ENCODE measurements around the gene CEP44. TPM values are rescaled to one million over a fixed set of nuclear protein-coding genes. Genes with fewer than 3 reads are reported as not detected.

Gene CEP44
- total RNA-seq, 1 donor from 2014 or later, result 11.5 TPM

DNA sequence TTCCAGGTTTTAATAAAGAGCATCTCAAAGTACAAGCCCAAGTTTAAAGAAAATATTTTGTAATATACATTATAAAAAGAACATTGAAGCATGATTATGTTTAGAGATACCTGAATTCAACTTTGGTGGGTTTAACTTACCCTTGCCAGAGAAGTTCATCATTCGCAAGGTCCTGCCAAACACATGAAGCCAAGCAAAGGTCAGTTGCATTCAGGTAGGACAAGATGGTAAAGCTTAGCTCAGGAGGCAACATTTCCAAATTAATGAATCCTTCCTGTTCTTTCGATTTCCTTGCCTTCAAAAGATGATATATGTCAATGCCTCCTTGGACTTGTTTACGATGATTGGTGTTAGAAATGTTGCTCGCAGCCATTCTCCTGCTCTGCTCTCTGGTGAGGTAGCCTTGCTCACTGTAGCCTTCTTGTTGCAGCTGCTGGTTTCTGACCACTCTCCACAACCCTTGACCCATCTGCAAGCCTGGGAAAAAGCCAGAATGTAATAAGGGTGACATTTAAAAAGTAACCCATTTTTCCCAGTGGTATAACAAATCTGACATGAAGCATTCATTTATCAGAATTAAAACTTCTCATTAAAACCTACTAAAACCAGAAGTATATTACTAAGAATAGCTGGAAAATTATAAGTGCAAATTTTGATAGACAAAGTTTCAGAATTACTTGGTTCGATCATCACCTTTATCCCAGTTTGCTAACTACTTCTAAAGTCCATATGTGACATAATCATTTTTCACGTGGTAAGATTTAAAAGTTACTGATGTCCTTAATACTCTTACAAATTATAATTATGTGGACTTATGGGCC lies 20.9 kb upstream of the CEP44 start:
- H4K20me1 ChIP-seq (ENCODE audit: insufficient read depth, low read length), result no peaks in the 10 kb centered on the region
- no peaks in the 10 kb centered on the region for H3K79me2 ChIP-seq (ENCODE audit: insufficient read depth, low read length)
- H3K4me1 ChIP-seq (ENCODE audit: insufficient read depth, low read length), result no peaks in the 10 kb centered on the region
- no peak for DNase-seq (ENCODE audit: low read depth)
- Mint-ChIP-seq H3K27ac (ENCODE audit: unreplicated experiment) (no peak overlapping the region), H3K27me3 (ENCODE audit: low read depth, unreplicated experiment) (no peaks in the 10 kb centered on the region), H3K36me3 (ENCODE audit: low read depth, unreplicated experiment) (no peaks in the 10 kb centered on the region), H3K9me3 (ENCODE audit: unreplicated experiment) (no peaks in the 10 kb centered on the region), H3K4me1 (ENCODE audit: low read depth, unreplicated experiment) (peaks cover 7% of the 10 kb centered on the region), H3K4me3 (ENCODE audit: unreplicated experiment) (no peak overlapping the region)
- FAIRE-seq, result no peak
- H3K9me3 ChIP-seq (ENCODE audit: insufficient read depth, low read depth, low read length), result no peaks in the 10 kb centered on the region
- no peaks in the 10 kb centered on the region for H3K36me3 ChIP-seq (ENCODE audit: insufficient read depth, low read length)
- no peak overlapping the region for H2AFZ ChIP-seq (ENCODE audit: low read depth, low read length)
- TF ChIP-seq, protein P1, sequence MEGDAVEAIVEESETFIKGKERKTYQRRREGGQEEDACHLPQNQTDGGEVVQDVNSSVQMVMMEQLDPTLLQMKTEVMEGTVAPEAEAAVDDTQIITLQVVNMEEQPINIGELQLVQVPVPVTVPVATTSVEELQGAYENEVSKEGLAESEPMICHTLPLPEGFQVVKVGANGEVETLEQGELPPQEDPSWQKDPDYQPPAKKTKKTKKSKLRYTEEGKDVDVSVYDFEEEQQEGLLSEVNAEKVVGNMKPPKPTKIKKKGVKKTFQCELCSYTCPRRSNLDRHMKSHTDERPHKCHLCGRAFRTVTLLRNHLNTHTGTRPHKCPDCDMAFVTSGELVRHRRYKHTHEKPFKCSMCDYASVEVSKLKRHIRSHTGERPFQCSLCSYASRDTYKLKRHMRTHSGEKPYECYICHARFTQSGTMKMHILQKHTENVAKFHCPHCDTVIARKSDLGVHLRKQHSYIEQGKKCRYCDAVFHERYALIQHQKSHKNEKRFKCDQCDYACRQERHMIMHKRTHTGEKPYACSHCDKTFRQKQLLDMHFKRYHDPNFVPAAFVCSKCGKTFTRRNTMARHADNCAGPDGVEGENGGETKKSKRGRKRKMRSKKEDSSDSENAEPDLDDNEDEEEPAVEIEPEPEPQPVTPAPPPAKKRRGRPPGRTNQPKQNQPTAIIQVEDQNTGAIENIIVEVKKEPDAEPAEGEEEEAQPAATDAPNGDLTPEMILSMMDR (IDR thresholded peaks at IDR 0.05; ENCODE audit: insufficient read depth, low read depth, low read length), result no peak
- TF ChIP-seq EZH2 (IDR thresholded peaks at IDR 0.05; ENCODE audit: insufficient read depth, low read length), result no peak
- no peak overlapping the region for H3K4me3 ChIP-seq (ENCODE audit: insufficient read depth, low read depth, low read length)
- no peak overlapping the region for H3K27ac ChIP-seq (ENCODE audit: low read depth, low read length)
- no peak overlapping the region for H3K9ac ChIP-seq (ENCODE audit: low read length)
- H3K27me3 ChIP-seq (ENCODE audit: insufficient read depth, low read length), result no peaks in the 10 kb centered on the region
- H3K4me2 ChIP-seq (ENCODE audit: low read length), result no peak overlapping the region

DNA sequence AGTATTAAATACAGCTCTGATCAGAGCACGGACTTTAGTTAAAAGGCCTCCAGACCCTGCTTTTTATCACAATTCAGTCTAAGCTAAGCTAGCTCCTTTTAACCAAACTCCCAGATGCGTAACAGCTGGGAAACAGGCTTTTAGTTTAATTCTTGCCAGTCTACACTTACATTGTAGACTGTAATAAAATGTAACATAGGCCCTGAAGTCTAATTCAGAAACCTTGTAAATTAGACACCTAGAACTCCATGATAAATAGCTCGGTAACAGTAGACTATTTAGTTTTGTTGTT lies 20.3 kb upstream of the CEP44 start:
- Histone ChIP-seq H3K79me2 (ENCODE audit: insufficient read depth, low read length) (no peaks in the 10 kb centered on the region), H3K27ac (ENCODE audit: low read depth, low read length) (no peak overlapping the region), H3K9me3 (ENCODE audit: insufficient read depth, low read depth, low read length) (no peaks in the 10 kb centered on the region), H3K27me3 (ENCODE audit: insufficient read depth, low read length) (no peaks in the 10 kb centered on the region), H3K4me2 (ENCODE audit: low read length) (no peak overlapping the region), H3K36me3 (ENCODE audit: insufficient read depth, low read length) (no peaks in the 10 kb centered on the region), H4K20me1 (ENCODE audit: insufficient read depth, low read length) (no peaks in the 10 kb centered on the region), H3K4me3 (ENCODE audit: insufficient read depth, low read depth, low read length) (no peak overlapping the region), H3K4me1 (ENCODE audit: insufficient read depth, low read length) (no peaks in the 10 kb centered on the region), H3K9ac (ENCODE audit: low read length) (no peak overlapping the region), H2AFZ (ENCODE audit: low read depth, low read length) (no peak overlapping the region)
- Mint-ChIP-seq H3K36me3 (ENCODE audit: low read depth, unreplicated experiment) (no peaks in the 10 kb centered on the region), H3K27me3 (ENCODE audit: low read depth, unreplicated experiment) (no peaks in the 10 kb centered on the region), H3K27ac (ENCODE audit: unreplicated experiment) (no peak overlapping the region), H3K9me3 (ENCODE audit: unreplicated experiment) (no peaks in the 10 kb centered on the region), H3K4me3 (ENCODE audit: unreplicated experiment) (no peak overlapping the region), H3K4me1 (ENCODE audit: low read depth, unreplicated experiment) (peaks cover 7% of the 10 kb centered on the region)
- no peak for FAIRE-seq
- no peak for DNase-seq (ENCODE audit: low read depth)
- TF ChIP-seq EZH2 (IDR thresholded peaks at IDR 0.05; ENCODE audit: insufficient read depth, low read length), result no peak
- TF ChIP-seq, protein P1 (IDR thresholded peaks at IDR 0.05; ENCODE audit: insufficient read depth, low read depth, low read length), result no peak

DNA sequence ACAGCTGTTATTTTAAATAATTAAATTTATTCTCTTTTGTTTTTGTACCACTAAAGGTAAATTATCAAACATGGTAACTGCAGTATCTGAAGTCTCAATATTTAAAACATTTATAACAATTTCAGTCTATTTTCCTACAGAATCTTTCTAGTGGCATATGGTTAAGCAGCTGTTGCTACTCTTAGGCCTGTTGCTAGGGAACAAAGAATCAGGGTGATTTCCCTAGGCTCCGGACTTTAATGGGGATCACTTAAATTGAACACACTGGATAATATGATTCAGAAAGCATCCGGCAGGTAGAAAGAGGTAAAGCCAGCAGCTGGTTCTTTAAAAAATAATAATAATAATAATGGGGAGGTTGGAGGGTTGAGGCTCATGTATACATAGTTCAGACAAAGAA lies 17.8 kb upstream of the CEP44 start:
- Histone ChIP-seq H3K4me3 (ENCODE audit: insufficient read depth, low read depth, low read length) (no peak overlapping the region), H3K9me3 (ENCODE audit: insufficient read depth, low read depth, low read length) (no peaks in the 10 kb centered on the region), H3K4me2 (ENCODE audit: low read length) (no peak overlapping the region), H3K27me3 (ENCODE audit: insufficient read depth, low read length) (no peaks in the 10 kb centered on the region), H2AFZ (ENCODE audit: low read depth, low read length) (no peak overlapping the region), H3K27ac (ENCODE audit: low read depth, low read length) (no peak overlapping the region), H3K79me2 (ENCODE audit: insufficient read depth, low read length) (peaks cover 6% of the 10 kb centered on the region), H3K9ac (ENCODE audit: low read length) (no peak overlapping the region), H3K4me1 (ENCODE audit: insufficient read depth, low read length) (no peaks in the 10 kb centered on the region), H4K20me1 (ENCODE audit: insufficient read depth, low read length) (no peaks in the 10 kb centered on the region), H3K36me3 (ENCODE audit: insufficient read depth, low read length) (no peaks in the 10 kb centered on the region)
- Mint-ChIP-seq H3K9me3 (ENCODE audit: unreplicated experiment) (no peaks in the 10 kb centered on the region), H3K4me3 (ENCODE audit: unreplicated experiment) (no peak overlapping the region), H3K27me3 (ENCODE audit: low read depth, unreplicated experiment) (no peaks in the 10 kb centered on the region), H3K4me1 (ENCODE audit: low read depth, unreplicated experiment) (peaks cover 3% of the 10 kb centered on the region), H3K27ac (ENCODE audit: unreplicated experiment) (no peak overlapping the region), H3K36me3 (ENCODE audit: low read depth, unreplicated experiment) (no peaks in the 10 kb centered on the region)
- FAIRE-seq, result no peak
- no peak for DNase-seq (ENCODE audit: low read depth)
- TF ChIP-seq EZH2 (IDR thresholded peaks at IDR 0.05; ENCODE audit: insufficient read depth, low read length), result no peak
- TF ChIP-seq, protein P1 (IDR thresholded peaks at IDR 0.05; ENCODE audit: insufficient read depth, low read depth, low read length), result no peak
